Astrocyte (in vitro differentiated cells and primary cell): ENCODE measurements around the gene TRMT11. TPM values are rescaled to one million over a fixed set of nuclear protein-coding genes. Genes with fewer than 3 reads are reported as not detected.
A peak's percentile ranks its signal among the peaks of the same experiment; 100 is the strongest.

Experiments used
- DNase-seq: peaks from one replicate; pipeline ENCODE4 v3.0.0-alpha.2; 2010; ENCODE audit warnings: low read depth
- FAIRE-seq: peaks from 2 replicates; lab custom pipeline; 2011; peaks lifted over from hg19 to GRCh38; lab: Jason Lieb, UNC
- H2AFZ ChIP-seq: 2 replicates; pipeline ENCODE4 v1.6.0; 2012; ENCODE audit warnings: low read depth, low read length, inconsistent platforms
- H3K27ac ChIP-seq: 2 replicates; pipeline ENCODE4 v1.5.1; 2011; ENCODE audit warnings: low read depth, low read length, inconsistent platforms
- H3K27me3 ChIP-seq: 2 replicates; pipeline ENCODE4 v1.6.0; 2011; ENCODE audit warnings: low read length, inconsistent platforms; ENCODE audit not compliant: insufficient read depth
- H3K36me3 ChIP-seq: 2 replicates; pipeline ENCODE4 v1.5.1; 2011; ENCODE audit warnings: low read length, inconsistent platforms; ENCODE audit not compliant: insufficient read depth
- H3K4me1 ChIP-seq: 2 replicates; pipeline ENCODE4 v1.5.1; 2011; ENCODE audit warnings: low read length, inconsistent platforms; ENCODE audit not compliant: insufficient read depth
- H3K4me2 ChIP-seq: 2 replicates; pipeline ENCODE4 v1.6.0; 2012; ENCODE audit warnings: low read length, inconsistent platforms
- H3K4me3 ChIP-seq: 2 replicates; pipeline ENCODE4 v1.5.1; 2011; ENCODE audit warnings: low read depth, mild to moderate bottlenecking, low read length, inconsistent platforms; ENCODE audit not compliant: insufficient read depth
- H3K79me2 ChIP-seq: 2 replicates; pipeline ENCODE4 v1.6.0; 2012; ENCODE audit warnings: mild to moderate bottlenecking, low read length, inconsistent platforms; ENCODE audit not compliant: insufficient read depth
- H3K9ac ChIP-seq: 2 replicates; pipeline ENCODE4 v1.6.0; 2012; ENCODE audit warnings: mild to moderate bottlenecking, low read length, inconsistent platforms
- H3K9me3 ChIP-seq: 2 replicates; pipeline ENCODE4 v1.5.1; 2012; ENCODE audit warnings: low read depth, mild to moderate bottlenecking, low read length, inconsistent platforms; ENCODE audit not compliant: insufficient read depth
- H4K20me1 ChIP-seq: 2 replicates; pipeline ENCODE4 v1.6.0; 2012; ENCODE audit warnings: low read length, inconsistent platforms; ENCODE audit not compliant: insufficient read depth
- H3K27ac Mint-ChIP-seq: one replicate; pipeline ENCODE4 v1.8.0; 2021; ENCODE audit warnings: mild to moderate bottlenecking, mixed read lengths; ENCODE audit not compliant: unreplicated experiment
- H3K27me3 Mint-ChIP-seq: one replicate; pipeline ENCODE4 v1.8.0; 2021; ENCODE audit warnings: low read depth, mixed read lengths; ENCODE audit not compliant: unreplicated experiment
- H3K36me3 Mint-ChIP-seq: one replicate; pipeline ENCODE4 v1.8.0; 2021; ENCODE audit warnings: low read depth, mixed read lengths; ENCODE audit not compliant: unreplicated experiment
- H3K4me1 Mint-ChIP-seq: one replicate; pipeline ENCODE4 v1.8.0; 2021; ENCODE audit warnings: low read depth, mixed read lengths; ENCODE audit not compliant: unreplicated experiment
- H3K4me3 Mint-ChIP-seq: one replicate; pipeline ENCODE4 v1.8.0; 2021; ENCODE audit warnings: mild to moderate bottlenecking, moderate library complexity, mixed read lengths; ENCODE audit not compliant: unreplicated experiment
- H3K9me3 Mint-ChIP-seq: one replicate; pipeline ENCODE4 v1.8.0; 2021; ENCODE audit warnings: mild to moderate bottlenecking, mixed read lengths; ENCODE audit not compliant: unreplicated experiment
- CTCF ChIP-seq: IDR thresholded peaks from 2 replicates; pipeline ENCODE4 v1.5.1; 2011; ENCODE audit warnings: low read depth, mild to moderate bottlenecking, inconsistent platforms, low read length, moderate library complexity; ENCODE audit not compliant: insufficient read depth
- EZH2 ChIP-seq: IDR thresholded peaks from 2 replicates; pipeline ENCODE4 v1.6.1; 2012; ENCODE audit warnings: mild to moderate bottlenecking, low read length, inconsistent platforms; ENCODE audit not compliant: insufficient read depth
- total RNA-seq: library from RNA; stranded (reverse); gene quantifications from 2 replicates; pipeline ENCODE4 v1.2.1, GENCODE V29; 2021

TRMT11 gene
- total RNA-seq, 1 donor from 2014 or later, result 18.2 TPM

GRCh38 chr6:126007800-126008199, 21.5 kb downstream of the TRMT11 start:
- no peak overlapping the region for H3K27ac Mint-ChIP-seq
- H3K9ac ChIP-seq, result no peak overlapping the region
- no peak overlapping the region for H3K4me2 ChIP-seq
- no peaks in the 10 kb centered on the region for H3K27me3 Mint-ChIP-seq
- no peak overlapping the region for H3K4me3 ChIP-seq
- no peak overlapping the region for H3K4me3 Mint-ChIP-seq
- H4K20me1 ChIP-seq, result no peaks in the 10 kb centered on the region
- no peak for FAIRE-seq
- no peaks in the 10 kb centered on the region for H3K27me3 ChIP-seq
- no peaks in the 10 kb centered on the region for H3K79me2 ChIP-seq
- H3K36me3 Mint-ChIP-seq, result peaks cover 3% of the 10 kb centered on the region
- H2AFZ ChIP-seq, result no peak overlapping the region
- no peaks in the 10 kb centered on the region for H3K9me3 ChIP-seq
- no peaks in the 10 kb centered on the region for H3K9me3 Mint-ChIP-seq
- TF ChIP-seq CTCF (no peak), EZH2 (no peak)
- no peaks in the 10 kb centered on the region for H3K4me1 ChIP-seq
- H3K27ac ChIP-seq, result no peak overlapping the region
- H3K36me3 ChIP-seq, result peaks cover 27% of the 10 kb centered on the region
- H3K4me1 Mint-ChIP-seq, result no peaks in the 10 kb centered on the region
- no peak for DNase-seq

GRCh38 chr6:126010040-126010439, 23.7 kb downstream of the TRMT11 start:
- Mint-ChIP-seq H3K27me3 (no peaks in the 10 kb centered on the region), H3K36me3 (peaks cover 3% of the 10 kb centered on the region), H3K27ac (no peak overlapping the region), H3K9me3 (peaks cover 1% of the 10 kb centered on the region), H3K4me1 (no peaks in the 10 kb centered on the region), H3K4me3 (no peak overlapping the region)
- Histone ChIP-seq H3K36me3 (peaks cover 31% of the 10 kb centered on the region), H3K9me3 (no peaks in the 10 kb centered on the region), H3K27ac (no peak overlapping the region), H3K79me2 (no peaks in the 10 kb centered on the region), H3K4me3 (no peak overlapping the region), H3K4me1 (no peaks in the 10 kb centered on the region), H3K9ac (no peak overlapping the region), H2AFZ (no peak overlapping the region), H3K27me3 (no peaks in the 10 kb centered on the region), H4K20me1 (no peaks in the 10 kb centered on the region), H3K4me2 (no peak overlapping the region)
- DNase-seq, result no peak
- TF ChIP-seq EZH2 (no peak), CTCF (no peak)
- no peak for FAIRE-seq

GRCh38 chr6:126015863-126016262, 29.5 kb downstream of the TRMT11 start:
- DNase-seq (peak; percentile 89), FAIRE-seq (no peak)
- peak overlapping the region; percentile 7 for H3K27ac ChIP-seq
- peaks cover 4% of the 10 kb centered on the region for H3K4me1 Mint-ChIP-seq
- no peak overlapping the region for H3K9ac ChIP-seq
- H3K36me3 Mint-ChIP-seq, result peaks cover 18% of the 10 kb centered on the region
- H3K4me3 Mint-ChIP-seq, result no peak overlapping the region
- H3K27me3 ChIP-seq, result no peaks in the 10 kb centered on the region
- H3K27me3 Mint-ChIP-seq, result no peaks in the 10 kb centered on the region
- H3K27ac Mint-ChIP-seq, result no peak overlapping the region
- H3K4me2 ChIP-seq, result no peak overlapping the region
- H3K9me3 Mint-ChIP-seq, result peaks cover 4% of the 10 kb centered on the region
- peaks cover 27% of the 10 kb centered on the region for H3K36me3 ChIP-seq
- H3K79me2 ChIP-seq, result no peaks in the 10 kb centered on the region
- TF ChIP-seq EZH2 (no peak), CTCF (no peak)
- H3K4me3 ChIP-seq, result no peak overlapping the region
- no peak overlapping the region for H2AFZ ChIP-seq
- no peaks in the 10 kb centered on the region for H3K9me3 ChIP-seq
- no peaks in the 10 kb centered on the region for H4K20me1 ChIP-seq
- no peaks in the 10 kb centered on the region for H3K4me1 ChIP-seq
